Loucy (cell line): ENCODE measurements around the gene UBE2U.

Experiments
- CTCF ChIP-seq: fragments of 200-600 bp; sonication (generic); conservative IDR thresholded peaks from 2 replicates; pipeline ENCODE4 v1.5.1; 2014; ENCODE audit warnings: mild to moderate bottlenecking, antibody characterized with exemption, low read length
- EZH2phosphoT487 ChIP-seq: fragments of 200-600 bp; IDR thresholded peaks from 2 replicates; pipeline ENCODE4 v1.6.1; 2018; ENCODE audit warnings: antibody characterized with exemption, mild to moderate bottlenecking, moderate library complexity, borderline replicate concordance

- TF ChIP-seq CTCF (no peak), EZH2phosphoT487 (no peak)
Observed at GRCh38 chr1:64315402-64315801, 112.0 kb downstream of the UBE2U start.
